ENCODE results near the gene SLC7A1. TPM values are rescaled to one million over a fixed set of nuclear protein-coding genes. Genes with fewer than 3 reads are reported as not detected.

Gene SLC7A1
- total RNA-seq, 2 experiments from 2014 or later: 106 to 114 TPM

DNA sequence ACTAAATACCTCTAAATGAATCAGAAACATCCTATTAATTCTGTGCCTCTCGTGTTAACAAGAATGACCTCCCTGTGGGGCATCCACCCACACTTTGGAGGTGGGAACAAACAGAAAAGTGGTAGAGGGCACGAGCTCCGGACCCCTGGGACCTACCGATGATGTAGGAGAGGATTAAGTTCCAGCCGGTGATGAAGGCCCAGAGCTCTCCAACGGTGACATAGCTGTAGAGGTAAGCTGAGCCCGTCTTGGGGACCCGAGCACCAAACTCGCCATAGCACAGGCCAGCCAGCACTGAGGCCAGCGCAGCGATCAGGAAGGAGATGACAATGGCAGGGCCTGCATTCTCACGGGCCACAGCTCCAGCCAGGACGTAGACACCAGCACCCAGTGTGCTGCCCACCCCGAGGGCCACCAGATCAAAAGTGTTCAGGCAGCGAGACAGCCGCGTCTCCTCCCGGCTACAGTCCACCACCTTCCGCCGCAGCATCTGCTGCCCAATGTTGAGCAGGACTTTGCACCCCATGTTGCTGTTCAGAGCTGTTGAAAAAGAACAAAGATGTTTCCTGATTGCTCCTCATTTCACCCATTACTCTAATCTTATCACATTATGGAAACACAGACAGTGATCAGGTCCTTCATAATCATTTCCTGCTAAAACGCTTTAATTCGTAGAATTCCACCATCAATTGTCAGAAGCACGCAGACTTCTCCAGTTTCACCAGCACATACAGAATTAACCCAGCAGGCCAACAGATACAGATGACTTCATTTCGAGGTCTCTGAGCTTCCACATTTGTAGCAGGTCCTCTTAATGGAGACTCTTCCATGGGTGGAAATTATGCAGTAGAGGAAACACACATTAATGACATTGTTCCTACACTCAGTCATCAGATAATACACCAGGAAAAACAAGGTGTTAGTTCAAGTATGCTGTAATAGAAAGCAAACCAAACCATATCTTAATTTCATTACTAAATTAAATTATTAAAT is 59.5 kb downstream of the SLC7A1 start:
- DNase-seq: no peak
- intact Hi-C loops (cut with micrococcal nuclease): no loop called here
- ChIA-PET POLR2A (no interaction called here), CTCF (interaction anchor here (0.6 kb wide), 1 partner anchor 23 kb away, joined by 3 read pairs; no protein-coding TSS in a partner anchor)
- H3K9me3 Mint-ChIP-seq: no peaks in the 10 kb centered on the region
- H3K4me1 Mint-ChIP-seq (ENCODE audit: low read depth): peaks cover 10% of the 10 kb centered on the region
- no peaks in the 10 kb centered on the region for H3K27me3 Mint-ChIP-seq
- H3K4me3 Mint-ChIP-seq: no peak overlapping the region
- peaks cover 39% of the 10 kb centered on the region for H3K36me3 Mint-ChIP-seq
- no peak overlapping the region for H3K27ac Mint-ChIP-seq

DNA sequence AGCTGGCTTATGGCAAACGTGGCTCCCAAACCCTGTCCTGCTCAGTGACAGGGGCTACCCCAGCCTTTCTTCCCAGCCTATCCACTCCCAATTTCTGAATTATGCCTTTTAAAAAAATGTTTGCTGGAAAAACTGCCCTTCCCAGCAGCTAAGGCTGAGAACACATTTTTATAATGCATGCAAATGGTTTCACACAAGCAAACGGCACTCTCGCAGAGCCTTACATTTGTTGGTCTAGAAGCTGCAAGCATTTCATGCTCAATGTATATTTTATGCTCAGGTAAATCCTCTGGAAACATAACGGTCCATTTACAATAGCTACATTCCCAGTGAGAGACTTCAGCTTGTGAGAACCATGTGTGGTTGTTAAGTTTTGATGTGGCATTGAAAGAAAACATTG is 61.4 kb downstream of the SLC7A1 start:
- no peak overlapping the region for H3K27ac Mint-ChIP-seq
- ChIA-PET CTCF (interaction anchor here (1.2 kb wide), 1 partner anchor 26 kb away, joined by 4 read pairs; no protein-coding TSS in a partner anchor), POLR2A (no interaction called here)
- H3K27me3 Mint-ChIP-seq: no peaks in the 10 kb centered on the region
- H3K4me1 Mint-ChIP-seq (ENCODE audit: low read depth): peaks cover 7% of the 10 kb centered on the region
- no peaks in the 10 kb centered on the region for H3K9me3 Mint-ChIP-seq
- H3K4me3 Mint-ChIP-seq: no peak overlapping the region
- DNase-seq: no peak
- peaks cover 50% of the 10 kb centered on the region for H3K36me3 Mint-ChIP-seq
- intact Hi-C loops (cut with micrococcal nuclease): no loop called here

DNA sequence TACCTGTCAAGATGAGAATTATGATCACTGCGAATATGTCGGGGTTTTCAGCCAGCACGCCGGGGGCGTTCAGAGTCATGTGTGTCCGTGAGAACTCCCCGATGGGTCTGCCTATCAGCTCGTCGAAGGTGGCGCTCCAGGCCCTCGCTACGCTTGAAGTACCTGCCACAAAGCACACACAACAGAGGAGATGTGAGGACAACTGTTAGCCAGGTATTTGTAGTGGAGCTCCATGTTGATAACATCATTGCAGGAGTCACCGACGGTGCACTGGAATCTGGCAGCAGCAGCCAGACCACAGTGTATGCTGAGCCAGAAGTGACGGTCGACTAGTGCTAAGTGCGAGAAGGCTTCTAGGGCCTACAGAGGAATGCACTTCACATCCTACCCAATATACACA is 62.7 kb downstream of the SLC7A1 start:
- CTCF ChIA-PET: interaction anchor here (1.8 kb wide), 1 partner anchor 25 kb away, joined by 8 read pairs; no protein-coding TSS in a partner anchor
- H3K9me3 Mint-ChIP-seq: no peaks in the 10 kb centered on the region
- H3K27me3 Mint-ChIP-seq: no peaks in the 10 kb centered on the region
- intact Hi-C loops (cut with micrococcal nuclease): no loop called here
- peaks cover 54% of the 10 kb centered on the region for H3K36me3 Mint-ChIP-seq
- peaks cover under 1% of the 10 kb centered on the region for H3K4me1 Mint-ChIP-seq (ENCODE audit: low read depth)
- no peak for DNase-seq
- H3K27ac Mint-ChIP-seq: no peak overlapping the region
- H3K4me3 Mint-ChIP-seq: no peak overlapping the region
- POLR2A ChIA-PET: interaction anchor here (0.6 kb wide), 1 partner anchor 66 kb away, joined by 3 read pairs; no protein-coding TSS in a partner anchor

DNA sequence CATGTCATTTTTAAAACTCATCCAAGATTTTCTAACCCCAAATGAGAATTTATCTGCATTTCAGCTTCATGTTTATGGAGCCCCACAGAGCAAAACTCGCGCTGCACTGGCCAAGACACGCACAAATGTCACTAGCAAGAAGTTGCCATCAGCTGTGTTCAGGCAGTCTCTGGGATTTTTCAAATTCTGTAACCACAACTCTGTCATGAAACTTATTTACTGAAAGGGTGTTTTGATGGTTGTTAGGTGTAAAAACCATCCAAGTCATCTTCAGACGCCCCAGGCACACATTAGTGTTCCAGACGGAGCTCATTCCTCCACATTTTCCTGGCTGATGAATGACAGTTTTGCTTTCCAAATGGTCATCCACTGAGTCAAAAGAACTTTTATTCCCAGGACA is 63.4 kb downstream of the SLC7A1 start:
- no peak overlapping the region for H3K27ac Mint-ChIP-seq
- no peaks in the 10 kb centered on the region for H3K4me1 Mint-ChIP-seq (ENCODE audit: low read depth)
- ChIA-PET POLR2A (interaction anchor here (0.6 kb wide), 1 partner anchor 67 kb away, joined by 3 read pairs; no protein-coding TSS in a partner anchor), CTCF (interaction anchor here (1.8 kb wide), 1 partner anchor 24 kb away, joined by 8 read pairs; no protein-coding TSS in a partner anchor)
- no peaks in the 10 kb centered on the region for H3K9me3 Mint-ChIP-seq
- no peak for DNase-seq
- peaks cover 56% of the 10 kb centered on the region for H3K36me3 Mint-ChIP-seq
- H3K27me3 Mint-ChIP-seq: no peaks in the 10 kb centered on the region
- intact Hi-C loops (cut with micrococcal nuclease): no loop called here
- H3K4me3 Mint-ChIP-seq: no peak overlapping the region

DNA sequence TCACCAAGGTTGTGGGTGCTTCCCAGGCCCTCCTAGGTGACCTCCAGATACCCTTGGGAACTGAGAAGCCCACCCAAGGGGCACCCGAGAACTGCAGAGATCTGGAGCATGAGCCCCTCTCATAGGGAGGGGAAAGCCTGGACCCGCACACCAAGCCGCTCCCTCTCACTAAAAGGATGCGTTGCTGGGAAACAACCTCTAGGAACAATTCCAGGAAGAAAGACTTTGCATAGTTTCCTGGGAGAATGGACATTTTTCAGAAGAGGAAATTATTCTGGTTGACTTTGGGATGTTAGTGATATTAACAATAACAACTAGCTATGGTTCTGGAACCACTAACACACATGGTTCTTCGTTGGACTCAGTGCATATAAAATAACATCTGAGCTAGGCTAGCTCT is 64.6 kb downstream of the SLC7A1 start:
- Mint-ChIP-seq H3K27ac (no peak overlapping the region), H3K4me1 (ENCODE audit: low read depth) (no peaks in the 10 kb centered on the region), H3K36me3 (peaks cover 59% of the 10 kb centered on the region), H3K9me3 (no peaks in the 10 kb centered on the region), H3K4me3 (no peak overlapping the region), H3K27me3 (no peaks in the 10 kb centered on the region)
- no peak for DNase-seq
- intact Hi-C loops (cut with micrococcal nuclease): no loop called here
- ChIA-PET CTCF (no interaction called here), POLR2A (no interaction called here)

DNA sequence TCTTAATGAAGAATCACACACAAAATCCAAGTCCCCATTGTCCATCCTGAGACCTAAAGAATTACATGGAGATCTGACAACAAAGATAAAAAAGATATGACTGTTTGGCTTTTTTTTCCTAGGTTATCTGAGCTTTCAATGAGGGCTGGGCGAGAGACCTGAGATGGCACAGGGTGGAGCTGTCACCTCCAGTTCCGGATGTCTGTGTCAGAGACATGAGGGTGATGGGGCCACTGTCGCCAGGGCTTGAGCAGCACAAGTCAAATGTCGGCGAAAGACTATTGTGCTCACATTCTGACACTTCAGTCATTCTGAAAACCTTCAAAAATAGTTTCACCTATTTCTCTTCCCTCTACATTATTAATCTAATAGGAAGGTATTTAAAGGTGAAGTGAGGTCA is 65.7 kb downstream of the SLC7A1 start:
- H3K4me1 Mint-ChIP-seq (ENCODE audit: low read depth): no peaks in the 10 kb centered on the region
- H3K27me3 Mint-ChIP-seq: no peaks in the 10 kb centered on the region
- POLR2A ChIA-PET: no interaction called here
- H3K9me3 Mint-ChIP-seq: no peaks in the 10 kb centered on the region
- intact Hi-C loops (cut with micrococcal nuclease): no loop called here
- DNase-seq: no peak
- H3K4me3 Mint-ChIP-seq: no peak overlapping the region
- CTCF ChIA-PET: interaction anchor here (0.5 to 1.3 kb wide), 2 partner anchors 22 to 1687 kb away, joined by 3 read pairs; no protein-coding TSS in a partner anchor
- peaks cover 59% of the 10 kb centered on the region for H3K36me3 Mint-ChIP-seq
- H3K27ac Mint-ChIP-seq: no peak overlapping the region

DNA sequence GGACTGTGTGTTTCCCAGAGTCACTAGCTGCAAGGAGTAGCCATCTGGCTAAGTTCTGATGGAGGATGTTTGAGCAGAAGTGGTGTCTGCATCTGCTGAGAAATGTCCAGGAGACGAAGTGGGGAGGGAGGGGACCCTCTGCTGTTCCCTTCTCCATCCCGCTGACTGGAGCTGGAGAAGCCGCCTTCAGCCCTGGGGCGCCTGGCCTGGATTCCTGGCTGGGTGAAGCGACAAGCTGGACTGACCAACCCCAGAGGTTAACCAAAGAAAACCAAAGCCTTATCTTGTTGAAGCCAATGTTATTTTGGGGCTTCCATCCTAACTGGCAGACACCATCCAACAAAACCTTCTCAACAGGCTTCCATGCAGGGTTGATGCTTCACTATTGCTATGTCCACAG is 67.6 kb downstream of the SLC7A1 start:
- no peaks in the 10 kb centered on the region for H3K4me1 Mint-ChIP-seq (ENCODE audit: low read depth)
- no peaks in the 10 kb centered on the region for H3K27me3 Mint-ChIP-seq
- no peaks in the 10 kb centered on the region for H3K9me3 Mint-ChIP-seq
- H3K36me3 Mint-ChIP-seq: peaks cover 66% of the 10 kb centered on the region
- no peak overlapping the region for H3K27ac Mint-ChIP-seq
- CTCF ChIA-PET: no interaction called here
- intact Hi-C loops (cut with micrococcal nuclease): no loop called here
- POLR2A ChIA-PET: no interaction called here
- DNase-seq: no peak
- no peak overlapping the region for H3K4me3 Mint-ChIP-seq

DNA sequence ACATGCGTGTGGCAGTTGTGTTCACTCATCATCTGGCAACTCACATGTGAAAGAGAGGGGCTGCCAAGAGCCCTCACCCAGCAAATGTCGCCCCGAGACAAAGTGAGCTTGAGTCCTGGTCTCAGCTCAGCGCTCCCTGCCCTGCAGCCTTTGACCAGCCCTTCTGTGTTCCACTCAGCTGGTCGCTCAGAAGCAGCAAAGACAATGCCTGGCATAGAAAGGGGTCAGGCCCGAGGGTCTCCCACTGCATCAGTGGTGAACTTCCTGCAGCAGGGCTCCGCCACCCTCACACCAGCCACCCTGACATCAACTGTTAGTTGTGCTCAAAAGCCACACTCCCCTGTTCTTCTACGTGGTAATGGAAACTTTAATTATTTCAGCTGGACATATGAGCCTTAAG is 68.0 kb downstream of the SLC7A1 start:
- no peaks in the 10 kb centered on the region for H3K9me3 Mint-ChIP-seq
- POLR2A ChIA-PET: no interaction called here
- intact Hi-C loops (cut with micrococcal nuclease): no loop called here
- no peak for DNase-seq
- no peaks in the 10 kb centered on the region for H3K27me3 Mint-ChIP-seq
- H3K4me1 Mint-ChIP-seq (ENCODE audit: low read depth): no peaks in the 10 kb centered on the region
- CTCF ChIA-PET: interaction anchor here (1.7 kb wide), 1 partner anchor 19 kb away, joined by 5 read pairs; no protein-coding TSS in a partner anchor
- H3K27ac Mint-ChIP-seq: no peak overlapping the region
- H3K4me3 Mint-ChIP-seq: no peak overlapping the region
- peaks cover 63% of the 10 kb centered on the region for H3K36me3 Mint-ChIP-seq

DNA sequence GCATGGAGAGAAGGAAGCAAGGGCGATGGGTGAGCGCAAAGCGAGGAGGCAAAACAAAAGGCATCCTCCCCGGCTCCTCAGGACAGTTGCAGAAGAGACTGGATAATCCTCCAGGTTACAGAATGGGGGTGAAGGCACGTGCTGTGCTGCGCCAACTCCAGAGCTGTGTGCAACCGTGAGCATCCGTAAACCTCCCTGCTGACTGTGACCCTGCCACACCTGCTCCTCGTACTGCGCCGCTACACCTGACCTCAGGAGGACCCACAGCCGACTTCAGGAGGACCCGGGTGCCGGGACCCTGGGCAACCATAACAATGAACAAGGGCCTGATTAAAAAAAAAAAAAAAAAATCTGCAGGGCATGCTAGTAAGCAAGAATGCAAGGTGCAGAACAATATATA is 68.7 kb downstream of the SLC7A1 start:
- H3K4me1 Mint-ChIP-seq (ENCODE audit: low read depth): no peaks in the 10 kb centered on the region
- peaks cover 64% of the 10 kb centered on the region for H3K36me3 Mint-ChIP-seq
- H3K27ac Mint-ChIP-seq: no peak overlapping the region
- POLR2A ChIA-PET: no interaction called here
- no peaks in the 10 kb centered on the region for H3K27me3 Mint-ChIP-seq
- CTCF ChIA-PET: interaction anchor here (1.7 kb wide), 1 partner anchor 19 kb away, joined by 5 read pairs; no protein-coding TSS in a partner anchor
- no peak for DNase-seq
- no peaks in the 10 kb centered on the region for H3K9me3 Mint-ChIP-seq
- H3K4me3 Mint-ChIP-seq: no peak overlapping the region
- intact Hi-C loops (cut with micrococcal nuclease): no loop called here

DNA sequence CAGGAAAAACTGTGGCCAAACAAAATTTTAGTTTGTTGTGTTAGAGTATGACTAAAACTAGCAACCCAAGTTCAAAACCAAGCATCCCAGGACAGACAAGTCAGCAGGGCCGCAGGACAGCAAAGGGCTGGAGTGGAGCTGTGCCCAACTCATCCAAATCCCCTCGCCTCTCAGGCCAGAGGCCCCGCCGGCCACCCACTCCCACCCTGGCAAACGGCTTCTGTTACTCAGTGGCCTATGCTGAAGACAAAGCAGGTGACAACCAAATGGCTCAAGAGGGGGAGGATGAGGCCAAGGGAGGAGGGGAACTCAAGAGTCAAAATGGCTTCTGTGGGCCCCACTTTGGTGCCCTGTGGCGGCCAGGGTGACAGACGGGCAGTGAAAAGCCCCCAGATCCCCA is 69.7 kb downstream of the SLC7A1 start:
- ChIA-PET POLR2A (no interaction called here), CTCF (interaction anchor here (1.7 kb wide), 1 partner anchor 18 kb away, joined by 5 read pairs; no protein-coding TSS in a partner anchor)
- H3K27me3 Mint-ChIP-seq: no peaks in the 10 kb centered on the region
- DNase-seq: no peak
- no peaks in the 10 kb centered on the region for H3K9me3 Mint-ChIP-seq
- H3K4me1 Mint-ChIP-seq (ENCODE audit: low read depth): no peaks in the 10 kb centered on the region
- peaks cover 67% of the 10 kb centered on the region for H3K36me3 Mint-ChIP-seq
- no peak overlapping the region for H3K4me3 Mint-ChIP-seq
- intact Hi-C loops (cut with micrococcal nuclease): no loop called here
- no peak overlapping the region for H3K27ac Mint-ChIP-seq

DNA sequence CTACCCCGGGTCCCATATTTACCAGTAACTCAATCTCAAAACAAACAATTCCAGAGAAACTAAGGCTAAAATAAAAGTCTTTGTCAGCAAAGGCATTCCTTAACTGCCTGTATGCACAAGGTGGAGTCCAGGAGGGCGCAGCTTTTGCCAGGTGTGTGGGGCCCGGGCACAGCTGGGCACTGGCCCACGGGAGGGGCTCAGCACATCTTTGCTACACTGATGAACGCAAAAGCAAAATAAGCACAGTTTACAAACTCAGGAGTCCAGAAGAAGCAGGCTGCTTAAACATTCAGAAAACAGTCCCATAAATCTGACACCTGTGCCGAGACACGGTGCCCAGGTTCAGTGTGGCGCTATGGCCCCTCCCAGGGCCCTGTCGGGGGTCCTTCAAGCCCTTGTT is 70.8 kb downstream of the SLC7A1 start:
- no peak overlapping the region for H3K27ac Mint-ChIP-seq
- no peak for DNase-seq
- H3K4me1 Mint-ChIP-seq (ENCODE audit: low read depth): no peaks in the 10 kb centered on the region
- ChIA-PET CTCF (no interaction called here), POLR2A (no interaction called here)
- H3K9me3 Mint-ChIP-seq: no peaks in the 10 kb centered on the region
- intact Hi-C loops (cut with micrococcal nuclease): no loop called here
- H3K4me3 Mint-ChIP-seq: no peak overlapping the region
- H3K27me3 Mint-ChIP-seq: no peaks in the 10 kb centered on the region
- H3K36me3 Mint-ChIP-seq: peaks cover 64% of the 10 kb centered on the region

DNA sequence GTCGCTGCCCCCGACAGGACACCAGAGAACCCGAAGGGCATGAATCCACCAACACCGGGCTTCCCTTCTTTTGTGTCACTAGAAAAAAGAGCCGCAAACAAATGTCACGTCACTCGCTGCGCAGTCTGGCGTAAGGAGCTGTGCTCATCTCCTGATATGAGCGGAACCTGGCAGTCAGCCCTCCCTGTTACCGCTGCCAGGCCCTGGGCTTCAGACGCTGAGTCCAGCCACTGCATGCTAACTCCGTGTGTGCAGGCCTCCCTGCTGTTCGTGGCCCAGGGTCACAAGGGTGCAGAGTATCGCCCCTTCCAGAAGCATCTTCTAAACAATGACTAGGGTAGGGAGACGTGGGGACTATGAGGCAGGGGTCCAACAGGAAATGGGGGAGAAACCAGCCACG is 71.3 kb downstream of the SLC7A1 start:
- Mint-ChIP-seq H3K36me3 (peaks cover 60% of the 10 kb centered on the region), H3K9me3 (no peaks in the 10 kb centered on the region), H3K4me3 (no peak overlapping the region), H3K27me3 (no peaks in the 10 kb centered on the region), H3K4me1 (ENCODE audit: low read depth) (no peaks in the 10 kb centered on the region), H3K27ac (no peak overlapping the region)
- ChIA-PET CTCF (no interaction called here), POLR2A (no interaction called here)
- DNase-seq: no peak
- intact Hi-C loops (cut with micrococcal nuclease): no loop called here

Measured in activated CD4-positive, alpha-beta memory T cell treated with anti-CD3 and anti-CD28 coated beads for 36 hours (primary cell).